Measurements from ENCODE around the gene SCARF2. TPM values are rescaled to one million over a fixed set of nuclear protein-coding genes. Genes with fewer than 3 reads are reported as not detected.
"Not testable (repeated sequence)": the region's sequence is repeated elsewhere in the genome, so short reads cannot be mapped to it uniquely, and the experiment has no call there.

SCARF2 gene
- polyA plus RNA-seq, 1 donor: 14.9 TPM

DNA sequence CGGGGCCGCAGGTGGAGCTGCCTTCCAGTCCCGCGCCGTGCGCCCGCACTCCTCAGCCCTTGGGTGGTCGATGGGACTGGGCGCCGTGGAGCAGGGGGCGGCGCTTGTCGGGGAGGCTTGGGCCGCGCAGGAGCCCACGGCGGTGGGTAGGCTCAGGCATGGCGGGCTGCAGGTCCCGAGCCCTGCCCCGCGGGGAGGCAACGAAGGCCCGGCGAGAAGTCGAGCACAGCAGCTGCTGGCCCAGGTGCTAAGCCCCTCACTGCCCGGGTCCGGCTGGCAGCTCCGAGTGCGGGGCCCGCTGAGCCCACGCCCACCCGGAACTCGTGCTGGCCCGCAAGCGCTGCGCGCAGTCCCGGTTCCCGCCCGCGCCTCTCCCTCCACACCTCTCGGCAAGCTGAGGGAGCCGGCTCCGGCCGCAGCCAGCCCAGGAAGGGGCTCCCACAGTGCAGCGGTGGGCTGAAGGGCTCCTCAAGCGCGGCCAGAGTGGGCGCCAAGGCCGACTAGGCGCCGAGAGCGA lies 45.2 kb downstream of the SCARF2 start:
- DNase-seq: not testable (repeated sequence)

DNA sequence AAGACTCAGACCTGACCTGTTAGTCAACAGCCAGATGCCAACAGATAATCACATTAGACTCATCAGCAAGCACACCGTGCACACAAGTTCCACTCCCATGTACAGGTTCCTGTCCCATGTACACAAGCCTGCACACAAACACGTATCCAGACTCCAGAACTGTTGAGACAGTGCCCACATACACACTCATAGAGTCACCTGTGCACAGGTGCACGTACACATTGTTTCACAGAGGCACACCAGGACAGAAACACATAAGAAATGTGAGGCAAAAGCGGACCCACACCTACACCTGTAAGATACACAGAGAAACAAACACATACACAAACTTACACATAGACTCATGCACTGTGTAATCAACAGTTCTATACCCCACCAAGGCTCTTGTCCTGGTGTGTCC lies 46.4 kb downstream of the SCARF2 start:
- DNase-seq: no peak

DNA sequence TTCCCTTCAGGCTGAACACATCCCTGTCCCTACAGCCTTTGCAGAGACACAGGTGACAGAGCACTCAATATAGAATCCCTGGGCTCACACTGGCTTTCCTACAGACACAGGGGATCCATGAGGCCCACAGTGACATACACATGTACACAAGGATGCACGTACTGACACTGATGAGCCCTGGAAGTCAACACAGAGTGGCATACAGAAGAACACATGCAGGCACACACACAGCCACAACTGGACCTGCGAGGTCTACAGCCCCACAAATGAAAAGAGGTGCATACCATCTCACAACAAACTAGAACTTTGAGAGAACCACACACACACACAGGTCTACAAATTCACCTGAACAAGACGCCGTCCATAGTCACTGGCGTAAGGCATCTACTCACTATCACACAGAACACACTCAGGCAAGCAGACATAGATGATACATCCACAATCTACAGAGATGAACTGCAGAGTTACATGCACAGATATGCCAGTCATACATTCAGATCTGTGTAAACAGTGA lies 47.2 kb downstream of the SCARF2 start:
- no peak for DNase-seq

DNA sequence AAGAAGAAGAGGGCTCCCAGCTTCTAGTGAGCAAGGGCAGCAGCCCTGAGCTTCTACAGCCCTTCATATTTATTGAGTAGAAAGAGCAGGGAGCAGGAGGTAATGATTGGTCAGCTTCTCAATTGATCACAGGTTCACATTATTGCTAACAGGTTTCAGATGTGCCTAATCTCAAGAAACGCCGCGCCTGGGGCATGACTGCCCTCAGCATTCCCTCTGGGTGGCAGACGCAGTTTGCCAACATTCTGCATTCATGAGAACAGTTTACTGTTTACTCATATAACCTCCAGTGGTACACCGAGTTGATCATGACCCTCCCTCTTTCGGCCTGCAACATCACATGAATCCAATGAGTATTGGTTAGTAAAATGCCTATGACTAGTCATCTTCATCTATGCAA lies 48.3 kb downstream of the SCARF2 start:
- no peak for DNase-seq

DNA sequence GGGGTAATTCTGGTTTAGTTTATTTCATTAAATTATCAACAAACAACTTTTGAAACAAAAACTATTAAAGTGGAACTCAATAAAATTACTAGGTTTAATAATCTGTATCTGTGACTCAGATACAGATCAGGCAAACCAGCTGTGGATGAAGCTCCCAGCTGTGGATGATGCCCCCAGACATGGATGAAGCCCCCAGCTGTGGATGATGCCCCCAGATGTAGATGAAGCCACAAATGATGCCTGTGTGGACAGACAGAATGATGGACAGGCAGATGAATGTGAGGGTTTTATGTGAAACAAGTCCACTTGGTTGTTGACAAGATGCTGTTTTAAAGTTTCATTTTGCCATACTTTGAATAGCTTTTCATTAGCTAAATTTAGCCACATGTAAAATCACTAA lies 49.4 kb downstream of the SCARF2 start:
- DNase-seq: no peak

DNA sequence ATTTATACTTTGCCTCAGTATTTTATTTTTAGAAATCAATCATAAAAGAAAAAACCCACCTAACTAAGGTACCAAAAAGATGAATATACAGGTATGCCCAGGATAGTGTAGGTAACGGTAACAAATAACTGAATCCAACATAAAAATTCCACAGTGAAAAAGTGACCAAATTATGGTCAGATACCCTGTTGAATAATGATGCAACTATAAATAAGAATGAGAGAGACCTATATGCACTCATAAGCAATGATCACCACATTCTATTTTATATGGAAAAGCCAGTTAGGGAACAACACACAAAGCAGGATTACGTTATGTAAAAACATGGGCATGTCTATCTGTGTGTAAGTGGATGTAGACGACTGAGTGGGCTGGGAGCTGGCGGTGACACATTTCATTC lies 50.7 kb downstream of the SCARF2 start:
- DNase-seq: no peak

DNA sequence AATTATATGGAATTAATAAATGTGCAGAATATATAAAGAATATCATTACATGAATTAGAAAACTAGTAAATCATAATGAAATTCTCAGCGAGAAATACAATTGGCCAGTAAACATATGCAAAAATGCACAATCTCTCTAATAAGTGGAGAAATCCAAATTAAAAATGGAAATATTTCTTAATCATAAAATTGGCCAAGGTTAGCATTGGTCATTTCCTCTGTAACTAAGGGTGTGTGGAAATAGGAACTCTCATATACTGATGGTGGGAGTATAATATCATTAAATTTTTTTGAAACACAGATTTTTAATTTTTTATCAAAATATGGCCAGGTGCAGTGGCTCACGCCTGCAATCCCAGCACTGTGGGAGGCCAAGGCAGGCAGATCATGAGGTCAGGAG lies 51.3 kb downstream of the SCARF2 start:
- no peak for DNase-seq

DNA sequence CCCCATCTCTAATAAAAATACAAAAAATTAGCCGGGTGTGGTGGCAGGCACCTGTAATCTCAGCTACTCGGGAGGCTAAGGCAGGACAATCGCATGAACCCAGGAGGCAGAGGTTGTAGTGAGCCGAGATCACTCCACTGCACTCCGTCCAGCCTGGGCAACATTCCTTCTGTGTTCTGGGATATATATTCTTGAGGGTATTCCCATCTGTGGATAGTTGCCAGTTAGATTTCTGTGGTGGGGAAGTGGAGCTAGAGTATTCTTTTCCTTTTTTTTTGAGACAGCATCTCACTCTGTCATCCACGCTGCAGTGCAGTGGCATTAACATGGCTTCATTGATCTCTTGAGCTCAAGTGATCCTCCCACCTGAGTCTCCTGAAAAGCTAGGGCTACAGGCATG lies 52.8 kb downstream of the SCARF2 start:
- DNase-seq: no peak

DNA sequence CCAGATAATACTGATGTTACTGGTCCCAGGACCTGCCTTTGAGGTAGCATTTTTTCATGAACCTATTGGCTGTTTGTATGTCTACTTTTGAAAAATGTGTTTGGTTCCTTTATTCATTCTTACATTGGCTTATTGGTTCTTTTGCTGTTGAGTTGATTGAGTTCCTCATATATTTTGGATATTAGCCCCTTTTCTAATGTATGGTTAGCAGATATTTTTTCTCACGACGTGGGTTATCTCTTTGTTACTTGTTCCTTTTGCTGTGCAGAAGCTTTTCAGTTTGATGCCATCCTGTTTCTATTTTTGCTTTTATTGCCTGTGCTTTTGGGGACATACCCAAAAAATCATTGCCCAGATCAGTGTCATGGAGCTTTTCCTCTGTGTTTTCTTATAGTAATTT lies 53.5 kb downstream of the SCARF2 start:
- DNase-seq: no peak

DNA sequence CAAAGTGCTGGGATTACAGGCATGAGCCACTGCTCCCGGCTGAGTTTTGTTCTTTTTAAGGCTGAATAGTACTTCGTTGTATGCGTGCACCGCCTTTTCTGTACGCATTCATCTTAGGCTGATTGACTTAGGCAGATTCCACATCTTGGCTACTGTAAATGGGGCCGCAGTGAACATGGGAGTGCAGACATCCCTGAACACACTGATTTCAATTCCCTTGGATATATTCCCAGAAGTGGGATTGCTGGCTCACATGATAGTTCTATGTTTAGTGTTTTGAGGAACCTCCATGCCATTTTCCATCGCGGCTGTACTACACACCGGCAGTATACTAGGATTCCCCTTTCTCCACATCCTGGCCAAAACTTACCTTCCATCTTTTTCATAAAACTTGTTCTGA lies 54.1 kb downstream of the SCARF2 start:
- no peak for DNase-seq

DNA sequence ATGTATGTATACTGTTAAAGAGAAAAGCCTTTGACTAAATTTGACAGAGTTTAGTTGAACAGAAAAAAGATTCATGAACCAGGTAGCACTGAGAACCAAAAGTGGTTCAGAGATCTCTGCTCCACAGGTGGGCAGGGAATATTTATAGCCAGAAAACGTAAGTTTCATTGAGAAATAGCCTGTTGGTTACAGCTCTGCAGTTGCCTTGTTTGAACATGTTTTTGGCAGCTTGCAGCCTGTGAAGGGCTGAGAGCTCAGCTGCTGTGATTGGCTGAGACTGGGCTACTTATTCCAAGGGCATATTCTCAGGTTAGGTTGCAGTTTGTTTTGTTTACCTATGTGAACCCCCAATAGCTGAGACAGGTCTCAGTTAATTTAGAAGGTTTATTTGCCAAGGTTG lies 57.1 kb downstream of the SCARF2 start:
- DNase-seq: no peak

DNA sequence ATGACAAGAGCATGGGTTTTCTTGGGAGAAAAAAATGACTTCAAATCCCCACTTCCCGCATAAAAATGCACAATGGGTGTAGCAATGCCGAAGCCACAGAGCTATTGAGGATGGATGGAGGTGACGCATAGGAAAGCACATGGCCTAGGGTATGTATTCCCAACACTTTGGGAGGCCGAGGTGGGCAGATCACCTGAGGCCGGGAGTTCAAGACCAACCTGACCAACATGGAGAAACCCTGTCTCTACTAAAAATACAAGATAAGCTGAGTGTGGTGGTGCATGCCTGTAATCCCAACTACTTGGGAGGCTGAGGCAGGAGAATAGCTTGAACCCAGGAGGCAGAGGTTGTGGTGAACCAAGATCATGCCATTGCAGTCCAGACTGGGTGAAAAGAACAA lies 58.9 kb downstream of the SCARF2 start:
- not testable (repeated sequence) for DNase-seq

DNA sequence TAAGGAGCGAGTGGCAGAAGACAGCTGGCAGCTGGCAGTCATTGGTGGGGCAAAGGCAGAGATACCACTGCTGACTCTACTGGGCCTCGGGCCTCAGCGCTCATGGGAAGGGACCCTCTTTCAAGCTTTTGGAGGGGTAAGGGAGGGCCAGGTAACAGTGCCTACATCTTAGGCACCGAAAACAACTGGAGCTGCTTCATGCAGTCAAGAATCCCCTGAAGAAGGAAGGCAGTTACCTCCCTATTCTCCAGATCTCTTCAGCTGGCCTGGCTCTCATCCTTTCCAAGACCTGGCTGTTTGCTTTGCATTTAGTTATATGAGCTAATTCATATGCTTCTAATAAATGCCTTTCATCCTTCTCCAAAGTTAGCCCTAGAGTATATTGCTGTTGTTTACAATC lies 59.5 kb downstream of the SCARF2 start:
- no peak for DNase-seq

DNA sequence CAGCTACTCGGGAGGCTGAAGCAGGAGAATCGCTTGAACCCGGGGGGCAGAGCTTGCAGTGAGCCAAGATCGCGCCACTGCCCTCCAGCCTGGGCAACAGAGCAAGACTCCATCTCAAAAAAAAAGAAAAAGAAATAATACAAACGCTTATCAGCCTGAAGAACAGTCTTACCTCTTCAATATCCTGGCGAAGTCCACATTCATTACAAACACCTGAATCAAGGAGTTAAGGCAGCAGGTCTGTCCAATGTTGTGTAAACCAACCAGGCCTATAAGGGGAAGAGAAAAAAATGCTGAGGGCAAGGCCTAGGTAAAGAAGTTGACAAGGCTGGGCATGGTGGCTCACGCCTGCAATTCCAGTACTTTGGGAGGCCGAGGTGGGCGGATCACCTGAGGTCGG lies 60.6 kb downstream of the SCARF2 start:
- not testable (repeated sequence) for DNase-seq

DNA sequence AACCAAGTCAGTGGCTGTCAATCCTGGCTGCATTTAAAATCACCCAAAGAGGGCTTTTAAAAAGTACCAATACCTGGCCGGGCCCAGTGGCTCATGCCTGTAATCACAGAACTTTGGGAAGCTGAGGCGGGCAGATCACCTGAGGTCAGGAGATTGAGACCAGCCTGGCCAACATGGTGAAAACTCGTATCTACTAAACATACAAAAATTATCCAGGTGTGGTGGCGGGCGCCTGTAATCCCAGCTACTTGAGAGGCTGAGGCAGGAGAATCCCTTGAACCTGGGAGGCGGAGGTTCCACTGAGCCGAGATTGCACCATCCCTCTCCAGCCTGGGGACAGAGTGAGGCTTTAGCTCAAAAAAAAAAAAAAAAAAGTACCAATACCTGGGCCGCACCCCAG lies 61.3 kb downstream of the SCARF2 start:
- not testable (repeated sequence) for DNase-seq

Other genes with a start within 250 kb of the SCARF2 start
- 25.1 TPM for gene RTN4R, start 169.5 kb downstream of the SCARF2 start, polyA plus RNA-seq (ENCODE audit: insufficient read length)
- 60.6 TPM for gene DGCR6L, start 117.8 kb downstream of the SCARF2 start, polyA plus RNA-seq (ENCODE audit: insufficient read length)
- 14.0 TPM for gene ZNF74, start 43.7 kb downstream of the SCARF2 start, polyA plus RNA-seq (ENCODE audit: insufficient read length)
- 36.5 TPM for gene KLHL22, start 58.0 kb upstream of the SCARF2 start, polyA plus RNA-seq (ENCODE audit: insufficient read length)
- gene MED15, start 69.8 kb upstream of the SCARF2 start, polyA plus RNA-seq (ENCODE audit: insufficient read length): 52.4 TPM